HG02588 (cell line): ENCODE measurements around the gene TM2D3.
A peak's percentile ranks its signal among the peaks of the same experiment; 100 is the strongest.
"Not testable (repeated sequence)": the region's sequence is repeated elsewhere in the genome, so short reads cannot be mapped to it uniquely, and the experiment has no call there.

Experiments used
- ATAC-seq: cut with Tn5 transposase; IDR thresholded peaks from one replicate; pipeline ENCODE4 v1.9.1; 2021; ENCODE audit warnings: mild to moderate bottlenecking, moderate library complexity; ENCODE audit not compliant: unreplicated experiment

The TM2D3 gene

DNA sequence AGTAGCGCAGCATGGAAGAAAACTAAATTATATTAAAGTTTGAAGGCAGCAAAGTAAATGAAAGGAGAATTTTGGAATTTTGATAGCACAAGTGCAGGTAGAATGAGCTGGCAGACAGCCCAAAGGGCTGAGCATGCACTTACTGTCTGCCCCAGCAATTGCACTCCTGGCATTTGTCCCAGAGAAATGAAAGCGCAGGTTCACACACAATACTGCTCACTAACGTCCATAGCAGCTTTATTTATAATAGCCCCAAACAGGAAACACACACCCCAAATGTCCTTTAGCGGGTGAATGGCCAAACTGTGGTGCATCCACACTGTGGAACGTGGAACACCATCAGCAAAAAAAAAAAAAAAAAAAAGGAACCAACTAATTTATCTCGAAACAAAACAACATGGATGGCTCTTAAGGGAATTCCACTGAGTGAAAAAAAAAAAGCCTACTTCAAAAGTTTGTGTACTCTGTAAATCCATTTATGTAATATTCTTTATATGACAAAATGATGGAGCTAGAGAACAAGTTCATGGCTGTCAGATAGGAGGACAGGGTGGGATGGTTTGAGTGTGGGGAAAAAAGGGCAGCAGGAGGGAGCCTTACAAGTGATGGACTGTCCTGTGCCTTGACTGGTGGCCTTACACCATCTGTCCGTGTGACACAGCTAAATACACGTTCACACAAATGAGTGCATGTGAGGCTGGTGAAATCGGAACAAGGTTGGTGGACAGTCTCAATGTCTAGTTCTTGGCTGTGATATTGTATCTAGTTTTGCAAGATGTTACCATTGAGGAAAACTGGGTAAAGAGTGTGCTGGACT, 6.0 kb upstream of the TM2D3 start:
- ATAC-seq, result no peak

DNA sequence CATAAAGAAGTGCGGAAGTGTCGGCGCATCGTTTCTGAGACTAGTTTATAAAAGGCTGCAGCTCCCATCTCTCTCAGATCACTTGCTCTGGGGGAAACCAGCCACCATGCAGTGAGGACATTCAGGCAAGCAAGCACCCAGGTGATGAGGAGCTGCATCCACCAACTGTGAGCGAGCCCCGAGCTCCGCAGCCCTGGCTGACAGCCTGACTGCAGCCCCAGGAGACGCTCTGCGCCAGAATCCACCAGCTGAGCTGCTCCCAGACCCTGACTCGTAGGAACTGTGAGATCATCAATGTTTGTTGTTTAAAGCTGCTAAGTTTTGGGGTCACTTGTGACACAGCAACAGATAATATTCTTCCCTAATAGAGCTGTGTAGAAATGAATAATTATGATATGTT, 5.0 kb upstream of the TM2D3 start:
- no peak for ATAC-seq

- not testable (repeated sequence) for ATAC-seq
These were observed 2.6 kb upstream of the TM2D3 start for GRCh38 chr15:101654624-101655337.

DNA sequence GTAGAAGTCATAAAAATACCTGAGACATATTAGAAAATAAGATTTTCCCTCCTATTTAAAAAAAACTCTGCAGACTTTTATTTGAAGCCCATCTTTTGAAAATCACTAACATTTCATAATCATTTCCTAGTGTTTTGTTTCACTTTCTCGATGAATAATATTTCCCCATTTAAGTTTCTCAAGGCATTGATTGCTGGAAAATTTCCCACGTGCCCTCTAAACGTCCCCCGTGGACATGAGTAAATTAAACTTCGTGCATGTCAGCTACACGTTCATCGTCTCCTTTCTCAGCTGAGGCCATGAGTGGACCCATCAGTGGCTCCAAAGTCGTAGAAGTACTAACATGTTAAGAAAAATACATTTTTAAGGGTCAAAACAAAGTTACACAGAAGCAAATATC, 2.0 kb upstream of the TM2D3 start:
- no peak for ATAC-seq

- ATAC-seq, result no peak
These were observed 727 bp upstream of the TM2D3 start for GRCh38 chr15:101652786-101653430.

DNA sequence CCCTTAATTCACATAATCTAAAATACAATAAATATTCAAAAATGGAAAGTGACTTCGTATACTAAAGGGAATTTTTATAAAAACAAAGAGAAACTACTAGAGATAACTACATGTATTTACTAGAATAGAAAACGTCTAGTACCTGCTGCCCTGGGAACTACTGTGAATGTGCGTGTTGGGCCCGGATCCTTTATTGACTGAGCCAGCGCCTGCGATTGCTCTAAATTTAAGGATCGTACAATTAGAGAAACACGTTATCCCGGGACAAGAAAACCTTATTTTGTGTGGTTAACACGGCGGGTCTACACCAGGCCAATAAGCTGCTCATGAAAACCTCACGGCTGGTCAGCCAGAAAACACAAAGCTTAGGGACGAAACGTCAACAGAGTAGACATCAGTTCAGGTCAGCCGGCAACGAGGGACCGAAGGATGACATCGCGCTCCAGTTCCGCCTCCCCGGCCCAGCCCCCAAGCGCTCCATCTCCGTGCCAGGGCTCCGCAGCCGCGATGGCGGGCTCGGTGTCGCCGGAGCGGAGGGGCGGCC, 555 bp downstream of the TM2D3 start:
- ATAC-seq, result peak; percentile 45

- no peak for ATAC-seq
These were observed 2.0 kb downstream of the TM2D3 start for GRCh38 chr15:101650145-101650544.

DNA sequence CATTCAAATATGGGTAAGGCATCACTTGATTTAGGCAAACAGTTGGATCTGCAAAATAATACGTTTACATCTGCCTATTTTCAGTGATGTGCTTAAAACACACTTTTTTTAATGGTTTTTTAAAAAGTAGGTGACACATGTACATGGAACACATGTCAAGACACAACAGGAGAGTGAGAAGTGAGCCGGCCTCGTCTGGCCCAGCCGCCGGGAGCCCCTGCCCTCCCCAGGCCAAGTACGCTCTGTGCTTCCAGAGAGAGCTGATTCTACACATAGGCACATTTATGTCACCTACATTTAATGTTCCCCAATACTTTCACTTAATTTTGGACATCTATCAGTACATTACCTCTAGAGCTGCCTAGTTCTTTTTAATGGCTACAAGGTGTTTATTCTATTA, 3.8 kb downstream of the TM2D3 start:
- no peak for ATAC-seq

DNA sequence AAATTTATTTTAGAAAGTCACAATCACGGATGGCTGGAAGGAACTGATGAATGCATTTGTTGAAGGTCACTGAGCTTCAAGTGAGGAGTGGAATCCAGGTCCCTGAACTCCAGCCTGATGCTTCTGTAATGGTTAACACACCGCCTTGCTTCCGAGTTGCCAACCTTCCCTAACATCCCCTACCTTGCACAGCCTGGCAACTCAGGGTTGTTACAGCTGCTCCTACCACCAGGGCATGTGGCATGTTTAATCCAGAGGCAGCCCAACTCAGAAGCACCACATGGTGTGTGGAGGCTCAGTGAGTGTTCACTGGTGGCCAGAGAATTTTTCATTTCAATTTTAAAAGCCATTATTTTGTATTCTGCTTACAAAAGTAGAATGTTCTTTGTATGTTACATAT, 4.9 kb downstream of the TM2D3 start:
- no peak for ATAC-seq

DNA sequence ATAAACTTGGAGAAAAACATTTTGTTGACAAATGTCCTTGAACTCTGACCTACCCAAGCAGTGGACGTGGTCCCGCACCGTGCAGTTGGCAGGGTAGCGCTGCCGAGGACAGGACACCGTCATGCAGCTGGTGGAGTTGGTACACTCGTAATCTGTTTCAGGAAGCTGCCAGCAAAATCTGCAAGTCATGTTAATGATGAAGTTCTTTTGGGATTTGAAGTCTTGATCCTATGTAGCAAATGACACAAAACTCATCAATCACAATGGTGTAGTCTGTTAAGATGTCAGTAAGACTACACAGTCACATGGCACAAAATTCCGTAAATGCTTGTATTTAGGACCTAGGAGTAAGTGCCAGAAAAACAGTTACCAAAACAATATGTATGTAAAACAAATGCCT, 5.5 kb downstream of the TM2D3 start:
- ATAC-seq, result no peak

GRCh38 chr15:101642361-101642760, 9.8 kb downstream of the TM2D3 start:
- no peak for ATAC-seq

DNA sequence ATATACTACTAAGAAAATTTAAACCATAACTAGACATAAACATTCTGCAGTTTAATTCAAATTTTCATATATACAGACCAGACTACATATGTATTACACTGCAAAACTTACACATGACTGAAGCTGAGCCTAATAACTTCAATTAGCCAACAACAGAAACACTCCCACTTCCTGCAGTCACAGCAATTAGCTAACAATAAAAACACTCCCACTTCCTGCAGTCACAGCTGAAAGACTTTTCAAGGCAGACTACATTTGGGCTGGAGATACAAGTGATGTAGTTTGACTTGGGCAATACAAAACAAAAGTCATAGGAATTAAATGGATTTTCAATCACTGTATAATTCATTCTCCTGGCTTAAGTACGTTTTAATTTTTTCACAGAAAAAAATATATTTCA, 10.3 kb downstream of the TM2D3 start:
- no peak for ATAC-seq

- no peak for ATAC-seq
These were observed 10.9 kb downstream of the TM2D3 start for GRCh38 chr15:101641129-101641764.

GRCh38 chr15:101639667-101640066, 12.5 kb downstream of the TM2D3 start:
- ATAC-seq, result no peak

- no peak for ATAC-seq
These were observed 14.3 kb downstream of the TM2D3 start for GRCh38 chr15:101637919-101638318.

DNA sequence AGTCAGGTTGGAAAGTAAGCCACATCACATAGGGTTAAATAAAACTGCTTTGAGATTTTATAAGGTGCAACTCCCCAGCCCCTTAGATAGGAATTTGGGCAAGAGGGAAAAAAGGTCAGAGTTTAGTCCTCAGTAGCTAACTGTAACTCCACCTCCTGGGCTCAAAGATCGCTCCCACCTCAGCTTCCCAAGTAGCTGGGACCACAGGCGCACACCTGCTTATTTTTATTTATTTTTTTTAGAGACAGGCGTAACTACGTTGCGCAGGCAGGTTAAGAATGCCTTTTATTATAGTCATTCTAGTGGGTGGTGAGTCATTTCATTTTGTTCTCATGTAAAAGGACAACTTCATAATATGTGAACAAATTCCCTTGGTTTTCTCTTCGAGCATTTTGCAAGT, 14.7 kb downstream of the TM2D3 start:
- no peak for ATAC-seq

GRCh38 chr15:101637038-101637437, 15.1 kb downstream of the TM2D3 start:
- no peak for ATAC-seq

- no peak for ATAC-seq
These were observed 16.0 kb downstream of the TM2D3 start for GRCh38 chr15:101635944-101636727.

DNA sequence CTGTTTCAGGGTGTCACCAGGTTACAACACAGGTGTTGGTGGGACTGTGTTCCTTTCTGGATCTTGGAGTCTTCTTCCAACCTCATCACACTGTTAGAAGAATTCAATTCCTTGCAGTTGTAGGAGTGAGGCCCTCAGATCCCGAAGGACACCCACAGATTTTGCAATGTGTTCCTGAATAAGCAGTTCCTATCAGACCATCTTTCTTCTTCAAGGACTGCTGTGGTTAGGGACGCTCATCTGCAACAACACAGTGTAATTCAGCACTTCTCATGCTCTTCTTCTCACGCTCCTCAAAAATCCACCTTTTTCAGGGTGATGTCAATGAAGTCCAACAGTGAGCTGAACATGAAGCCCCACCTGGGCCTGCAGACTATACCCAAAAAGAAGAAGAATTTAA, 18.8 kb downstream of the TM2D3 start:
- ATAC-seq, result no peak

DNA sequence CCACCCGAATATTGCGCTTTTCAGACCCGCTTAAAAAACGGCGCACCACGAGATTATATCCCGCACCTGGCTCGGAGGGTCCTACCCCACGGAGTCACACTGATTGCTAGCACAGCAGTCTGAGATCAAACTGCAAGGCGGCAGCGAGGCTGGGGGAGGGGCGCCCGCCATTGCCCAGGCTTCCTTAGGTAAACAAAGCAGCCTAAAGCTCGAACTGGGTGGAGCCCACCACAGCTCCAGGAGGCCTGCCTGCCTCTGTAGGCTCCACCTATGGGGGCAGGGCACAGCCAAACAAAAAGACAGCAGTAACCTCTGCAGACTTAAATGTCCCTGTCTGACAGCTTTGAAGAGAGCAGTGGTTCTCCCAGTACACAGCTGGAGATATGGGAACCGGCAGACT, 25.5 kb downstream of the TM2D3 start:
- not testable (repeated sequence) for ATAC-seq
